ENCODE data around the gene KIAA1958. TPM values are rescaled to one million over a fixed set of nuclear protein-coding genes. Genes with fewer than 3 reads are reported as not detected.

Gene KIAA1958
- total and polyA plus RNA-seq, 2 of the 4 experiments (the other 2 are of a cell fraction) = 0.65 to 1.8 TPM

GRCh38 chr9:112477330-112477729, 9.3 kb upstream of the KIAA1958 start:
- no peaks in the 10 kb centered on the region for H3K79me1 ChIP-seq (ENCODE audit: low read depth in 1 of 2, low read length in 2 of 2)
- no peak overlapping the region for H3K4me2 ChIP-seq (ENCODE audit: low read depth, low read length)
- H2AFZ ChIP-seq (replicated peaks; ENCODE audit: low read length, poor library complexity) = no peak overlapping the region
- no peaks in the 10 kb centered on the region for H3K9me3 ChIP-seq (ENCODE audit: control insufficient read depth, insufficient read depth, low read length)
- TF ChIP-seq RCOR1 (IDR thresholded peaks at IDR 0.05; ENCODE audit: insufficient replicate concordance, low read length) (no peak), USF2 (IDR thresholded peaks at IDR 0.05; ENCODE audit: low read depth, low read length) (no peak), MXI1 (IDR thresholded peaks at IDR 0.05; ENCODE audit: borderline replicate concordance, low read depth, low read length) (no peak), NFE2L2 (IDR thresholded peaks at IDR 0.05; ENCODE audit: low read depth, low read length) (no peak), CEBPB (IDR thresholded peaks at IDR 0.05; ENCODE audit: low read depth, low read length) (no peak), MAFK (IDR thresholded peaks at IDR 0.05; ENCODE audit: low read depth, low read length) (no peak), FOS (IDR thresholded peaks at IDR 0.05; ENCODE audit: low read depth, low read length) (no peak), CTCF (conservative IDR thresholded peaks at IDR 0.05; ENCODE audit: low read depth, low read length) (no peak), ELK1 (IDR thresholded peaks at IDR 0.05; ENCODE audit: borderline replicate concordance, low read depth, low read length) (no peak), MAZ (IDR thresholded peaks at IDR 0.05; ENCODE audit: borderline replicate concordance, low read depth, low read length) (no peak), POLR2A (IDR thresholded peaks at IDR 0.05; ENCODE audit: low read depth, low read length) (no peak), CHD1 (IDR thresholded peaks at IDR 0.05; ENCODE audit: low read depth, low read length) (no peak), RAD21 (IDR thresholded peaks at IDR 0.05; ENCODE audit: low read length) (no peak), SMC3 (IDR thresholded peaks at IDR 0.05; ENCODE audit: low read depth, low read length) (no peak)
- no peak overlapping the region for H3K4me3 ChIP-seq (ENCODE audit: insufficient read depth, low read depth, low read length)
- no peaks in the 10 kb centered on the region for H4K20me1 ChIP-seq (ENCODE audit: insufficient read depth, low read length)
- no CpG with 5 or more reads among the region's 2 CpGs for WGBS, 2 experiments (ENCODE audit: extremely low coverage in 2 of 2, insufficient read length in 1 of 2)
- H2BK120ac ChIP-seq (ENCODE audit: low read depth, low read length) = no peak overlapping the region
- ATAC-seq (ENCODE audit: low read depth) (no peak), DNase-seq (no peak)
- CTCF ChIA-PET = no interaction called here
- H4K8ac ChIP-seq (ENCODE audit: low read depth in 2 of 2, low read length in 2 of 2) = no peak overlapping the region
- H2BK5ac ChIP-seq (ENCODE audit: low read depth, low read length, poor library complexity, severe bottlenecking) = no peak overlapping the region
- in situ Hi-C loops (cut with MboI; ENCODE audit: low sequenced_read_pairs) = no loop called here
- H4K91ac ChIP-seq (ENCODE audit: insufficient read depth, low read depth, low read length) = no peak overlapping the region
- H3K27me3 ChIP-seq (ENCODE audit: control insufficient read depth, insufficient read depth, low read length) = no peaks in the 10 kb centered on the region
- no peak overlapping the region for H3K14ac ChIP-seq (replicated peaks; ENCODE audit: low read depth, low read length)
- H2AK5ac ChIP-seq (ENCODE audit: low read depth, low read length) = no peak overlapping the region
- POLR2A ChIA-PET (ENCODE audit: unreplicated experiment) = no interaction called here
- H2BK20ac ChIP-seq (ENCODE audit: low read depth, low read length) = no peak overlapping the region
- no peak overlapping the region for H3K9ac ChIP-seq (ENCODE audit: low read depth, low read length)
- no peak overlapping the region for H3K56ac ChIP-seq (ENCODE audit: extremely low read depth, insufficient read depth, low read length)
- H3K9me1 ChIP-seq (ENCODE audit: insufficient read depth, low read length) = no peaks in the 10 kb centered on the region
- H2BK15ac ChIP-seq (ENCODE audit: low read depth, low read length) = no peak overlapping the region
- intact Hi-C loops (cut with micrococcal nuclease) = no loop called here
- no TSS peak for BruUV-seq (replicated peaks)
- H2AK9ac ChIP-seq (replicated peaks; ENCODE audit: low read depth, low read length, poor library complexity) = no peak overlapping the region
- peaks cover 4% of the 10 kb centered on the region; the same call in 1 of the 2 replicates for H3K36me3 ChIP-seq (ENCODE audit: control insufficient read depth, insufficient read depth, low read length)
- H3K4me1 ChIP-seq (ENCODE audit: control insufficient read depth, insufficient read depth, low read length) = no peaks in the 10 kb centered on the region
- no peak overlapping the region for H3K18ac ChIP-seq (ENCODE audit: low read depth, low read length)
- dilution Hi-C loops (cut with HindIII; ENCODE audit: low sequenced_read_pairs, unreplicated experiment) = no loop called here
- H3K23ac ChIP-seq (ENCODE audit: low read depth, low read length) = no peak overlapping the region
- H4K5ac ChIP-seq (ENCODE audit: low read depth, low read length) = no peak overlapping the region
- H3K4ac ChIP-seq (ENCODE audit: low read depth, low read length) = no peak overlapping the region
- H3K27ac ChIP-seq (ENCODE audit: insufficient read depth, low read length) = no peak overlapping the region
